ENCODE data around the gene BRPF1.

- TF ChIP-seq STAT1 (IDR thresholded peaks at IDR 0.05; ENCODE audit: unreplicated experiment) (no peak), CREB1 (CRISPR knock-in tag; IDR thresholded peaks at IDR 0.05; ENCODE audit: low read depth) (no peak)
Measured at GRCh38 chr3:9793161-9793781, 61.7 kb downstream of the BRPF1 start.
